Epithelial cell of proximal tubule (primary cell): ENCODE results near the gene SBNO1. TPM values are rescaled to one million over a fixed set of nuclear protein-coding genes. Genes with fewer than 3 reads are reported as not detected.
"Not testable (repeated sequence)": the region's sequence is repeated elsewhere in the genome, so short reads cannot be mapped to it uniquely, and the experiment has no call there.

Source experiments
- DNase-seq: peaks from one replicate; pipeline ENCODE4 v3.0.0-alpha.2; 2011; ENCODE audit warnings: low read depth
- H3K4me3 ChIP-seq: 2 replicates; pipeline ENCODE4 v1.5.1; 2011; ENCODE audit warnings: low read depth, mild to moderate bottlenecking, low read length
- total RNA-seq: library from RNA; depleted of rRNA; stranded (reverse); fragments of >200 nt; gene quantifications from 2 replicates; pipeline ENCODE4 v1.2.3, GENCODE V29; 2015
- TF ChIP-seq, protein P1 (sequence below): conservative IDR thresholded peaks from 2 replicates; pipeline ENCODE4 v1.5.1; 2012; ENCODE audit warnings: low read depth, mild to moderate bottlenecking, low read length

The SBNO1 gene
- total RNA-seq, 1 donor from 2014 or later = 17.8 TPM

DNA sequence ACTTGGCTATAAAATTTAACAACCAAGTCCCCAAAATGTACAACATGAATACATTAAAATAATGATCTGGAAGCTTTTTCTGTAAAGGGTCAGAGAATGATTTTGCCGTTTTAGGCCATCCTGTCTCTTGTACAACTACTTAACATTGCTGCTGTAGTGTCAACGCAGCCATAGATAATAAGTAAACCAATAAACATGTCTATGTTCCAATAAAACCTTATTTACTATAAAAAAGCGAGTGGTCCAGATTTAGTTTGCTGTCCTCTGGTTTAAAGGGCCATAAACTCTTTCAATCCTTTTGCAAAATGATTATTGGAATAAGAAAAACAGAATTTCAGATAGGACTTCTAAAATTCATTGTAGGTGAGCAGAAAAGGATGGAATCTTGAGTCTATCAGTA lies 29.2 kb downstream of the SBNO1 start:
- no peak for DNase-seq
- H3K4me3 ChIP-seq = no peak overlapping the region
- TF ChIP-seq, protein P1, sequence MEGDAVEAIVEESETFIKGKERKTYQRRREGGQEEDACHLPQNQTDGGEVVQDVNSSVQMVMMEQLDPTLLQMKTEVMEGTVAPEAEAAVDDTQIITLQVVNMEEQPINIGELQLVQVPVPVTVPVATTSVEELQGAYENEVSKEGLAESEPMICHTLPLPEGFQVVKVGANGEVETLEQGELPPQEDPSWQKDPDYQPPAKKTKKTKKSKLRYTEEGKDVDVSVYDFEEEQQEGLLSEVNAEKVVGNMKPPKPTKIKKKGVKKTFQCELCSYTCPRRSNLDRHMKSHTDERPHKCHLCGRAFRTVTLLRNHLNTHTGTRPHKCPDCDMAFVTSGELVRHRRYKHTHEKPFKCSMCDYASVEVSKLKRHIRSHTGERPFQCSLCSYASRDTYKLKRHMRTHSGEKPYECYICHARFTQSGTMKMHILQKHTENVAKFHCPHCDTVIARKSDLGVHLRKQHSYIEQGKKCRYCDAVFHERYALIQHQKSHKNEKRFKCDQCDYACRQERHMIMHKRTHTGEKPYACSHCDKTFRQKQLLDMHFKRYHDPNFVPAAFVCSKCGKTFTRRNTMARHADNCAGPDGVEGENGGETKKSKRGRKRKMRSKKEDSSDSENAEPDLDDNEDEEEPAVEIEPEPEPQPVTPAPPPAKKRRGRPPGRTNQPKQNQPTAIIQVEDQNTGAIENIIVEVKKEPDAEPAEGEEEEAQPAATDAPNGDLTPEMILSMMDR = no peak

DNA sequence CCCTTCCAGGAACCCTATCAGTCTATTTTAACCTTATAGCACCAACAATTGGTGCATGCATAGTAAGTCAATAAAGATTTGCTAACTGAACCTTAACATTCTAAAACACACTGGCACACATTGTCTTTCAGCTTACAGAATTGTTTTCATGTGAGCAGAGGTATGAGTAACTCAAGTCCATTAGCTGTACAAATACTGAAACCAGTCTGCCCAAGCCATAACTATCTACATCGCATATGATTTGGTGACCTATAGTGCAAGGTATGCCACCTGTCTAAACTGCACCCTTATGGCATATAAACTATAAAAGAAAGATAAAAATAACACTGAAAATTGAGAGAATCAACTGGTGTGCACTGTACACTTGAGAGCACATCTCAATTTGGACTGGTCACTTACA lies 34.8 kb downstream of the SBNO1 start:
- H3K4me3 ChIP-seq = no peak overlapping the region
- TF ChIP-seq, protein P1 = no peak
- no peak for DNase-seq

DNA sequence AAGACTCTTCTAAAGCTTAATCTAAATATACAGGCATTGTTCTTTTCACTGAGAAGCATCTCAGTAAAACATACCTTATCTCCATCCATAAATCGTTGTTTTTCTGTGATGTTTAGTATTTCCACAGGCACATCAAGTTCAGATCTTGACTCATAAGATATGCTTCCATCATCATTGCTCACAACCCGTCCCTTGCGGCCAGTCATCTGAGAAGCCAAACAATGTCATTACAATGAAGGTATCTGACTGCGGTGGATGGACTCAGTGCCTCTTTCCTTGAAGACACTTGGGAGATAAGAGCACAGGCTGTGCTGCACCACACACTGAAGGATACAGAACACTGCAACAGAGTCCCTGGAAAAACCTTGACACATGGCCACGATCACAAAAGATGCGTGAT lies 44.8 kb downstream of the SBNO1 start:
- no peak overlapping the region for H3K4me3 ChIP-seq
- TF ChIP-seq, protein P1 = no peak
- no peak for DNase-seq

DNA sequence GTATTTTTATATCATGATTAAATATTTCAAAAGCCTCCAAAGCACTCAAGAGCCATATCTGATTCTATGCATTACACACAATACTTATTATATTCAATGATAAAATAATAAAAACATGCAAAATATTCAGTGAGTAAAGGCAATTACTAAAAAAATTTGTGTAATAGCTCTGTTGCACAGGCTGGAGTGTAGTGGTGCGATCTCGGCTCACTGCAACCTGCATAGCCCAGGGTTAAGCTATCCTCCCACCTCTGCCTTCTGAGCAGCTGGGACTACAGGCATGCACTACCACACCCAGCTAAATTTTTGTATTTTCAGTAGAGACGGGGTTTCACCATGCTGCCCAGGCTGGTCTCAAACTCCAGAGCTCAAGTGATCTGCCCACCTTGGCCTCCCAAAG lies 45.4 kb downstream of the SBNO1 start:
- no peak overlapping the region for H3K4me3 ChIP-seq
- TF ChIP-seq, protein P1 = no peak
- DNase-seq = no peak

DNA sequence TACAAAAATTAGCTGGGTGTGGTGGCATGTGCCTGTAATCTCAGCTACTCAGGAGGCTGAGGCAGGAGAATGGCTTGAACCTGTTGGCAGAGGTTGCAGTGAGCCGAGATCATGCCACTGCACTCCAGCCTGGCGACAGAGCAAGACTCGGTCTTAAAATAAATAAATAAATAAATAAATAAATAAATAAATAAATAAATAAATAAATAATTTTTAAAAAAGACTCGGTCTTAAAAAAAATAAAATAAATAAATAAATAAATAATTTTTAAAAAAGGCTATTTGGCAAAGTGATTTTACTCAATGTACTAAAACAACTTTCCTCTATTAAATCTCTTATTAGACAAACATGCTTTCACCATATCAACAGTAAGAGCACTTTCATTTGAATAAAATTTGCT lies 51.6 kb downstream of the SBNO1 start:
- H3K4me3 ChIP-seq, DNase-seq: not testable (repeated sequence)

DNA sequence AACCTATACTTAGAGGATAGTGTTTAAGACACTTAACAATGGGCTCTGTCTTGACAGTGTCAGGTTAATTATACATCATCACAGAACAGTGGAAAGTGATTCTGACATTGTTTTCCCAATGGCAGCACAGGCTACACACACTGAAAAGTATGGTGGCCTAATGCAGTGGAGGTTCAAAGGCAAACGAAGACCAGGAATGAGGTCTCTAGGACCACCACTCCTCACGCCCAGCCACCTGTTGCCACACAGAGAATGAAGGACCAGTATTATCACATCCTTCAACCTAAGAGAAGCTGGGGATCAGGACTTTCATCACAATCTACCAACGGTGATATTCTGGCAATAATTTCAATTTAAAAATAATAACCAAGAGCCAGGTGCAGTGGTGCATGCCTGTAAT lies 58.4 kb downstream of the SBNO1 start:
- H3K4me3 ChIP-seq = no peak overlapping the region
- TF ChIP-seq, protein P1 = no peak

DNA sequence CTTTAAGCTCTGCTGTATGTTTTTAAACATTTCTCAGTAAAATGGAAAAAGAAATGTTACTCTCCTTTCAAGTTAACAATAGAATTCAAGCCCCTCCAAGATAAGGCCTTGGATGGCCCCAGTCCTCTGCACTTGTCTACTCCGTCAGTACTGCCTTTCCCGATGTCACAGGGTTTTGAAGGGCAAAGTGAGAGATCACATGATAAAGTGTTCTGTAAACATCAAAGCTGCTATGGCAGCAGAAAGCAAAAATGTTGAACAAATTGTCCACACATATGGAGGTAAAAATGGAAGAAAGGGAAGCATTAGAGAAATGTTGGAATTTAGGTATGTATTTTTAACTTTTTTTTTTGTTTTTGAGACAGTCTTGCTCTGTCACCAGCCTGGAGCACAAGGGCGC lies 59.5 kb downstream of the SBNO1 start:
- TF ChIP-seq, protein P1 = no peak
- H3K4me3 ChIP-seq = no peak overlapping the region
- DNase-seq = no peak

More for the DNA sequence above, 58.4 kb downstream of the SBNO1 start:
- DNase-seq = no peak
